ENCODE results near the gene ASGR2. TPM values are rescaled to one million over a fixed set of nuclear protein-coding genes. Genes with fewer than 3 reads are reported as not detected.

ASGR2 gene
- total and polyA plus RNA-seq, 2 of the 13 experiments (the other 11 are each of a cell fraction or from before 2014, with no cell fraction given) = 320 to 754 TPM

- CTCF ChIA-PET (ENCODE audit: low intra/inter-chr PET ratio, low total read pairs) = no interaction called here
- Histone ChIP-seq H4K20me1 (ENCODE audit: insufficient read depth, low read length) (no peaks in the 10 kb centered on the region), H3K4me1 (ENCODE audit: insufficient read depth, low read length) (peaks cover 14% of the 10 kb centered on the region), H3K79me2 (ENCODE audit: insufficient read depth, low read length) (no peaks in the 10 kb centered on the region), H3K36me3 (replicated peaks in 1 of 2; ENCODE audit: control insufficient read depth in 1 of 2, insufficient read depth in 2 of 2, low read length in 2 of 2) (no peaks in the 10 kb centered on the region), H3K9ac (ENCODE audit: insufficient read depth, low read depth, low read length) (no peak overlapping the region), H3K27me3 (ENCODE audit: control insufficient read depth in 1 of 2, insufficient read depth in 2 of 2, low read length in 2 of 2) (peaks cover 0 to 2% of the 10 kb centered on the region in 2 experiments; a peak in 3 of 5 replicates), H3K27ac (ENCODE audit: extremely low read length, insufficient read depth, low read length) (no peak overlapping the region), H3K4me2 (ENCODE audit: low read depth, low read length) (no peak overlapping the region), H3K9me3 (ENCODE audit: low read length) (no peaks in the 10 kb centered on the region), H2AFZ (ENCODE audit: low read length) (no peak overlapping the region), H3K4me3 (replicated peaks in 1 of 3; ENCODE audit: insufficient read depth in 1 of 3, low read depth in 2 of 3, low read length in 3 of 3) (no peak overlapping the region)
- in situ Hi-C loops (cut with HindIII; ENCODE audit: extremely low pct_ligation_motif_present, low pct_unique_long_range_greater_than_20kb) (no loop called here), intact Hi-C loops (cut with micrococcal nuclease; ENCODE audit: unreplicated experiment) (no loop called here)
- 69% methylated on average over 10 of the region's 10 CpGs for WGBS (ENCODE audit: low lambda C conversion rate)
- no peak for FAIRE-seq
- no TSS peak for BruUV-seq (replicated peaks)
- TF ChIP-seq ZNF121 (CRISPR knock-in tag; IDR thresholded peaks at IDR 0.05) (no peak), U2AF2 (IDR thresholded peaks at IDR 0.05; ENCODE audit: low read depth, low read length) (no peak), ZNF766 (CRISPR knock-in tag; IDR thresholded peaks at IDR 0.05; ENCODE audit: borderline replicate concordance) (no peak), NFATC3 (CRISPR knock-in tag; IDR thresholded peaks at IDR 0.05) (no peak), POGZ (CRISPR knock-in tag; IDR thresholded peaks at IDR 0.05) (no peak), ZBTB7B (CRISPR knock-in tag; IDR thresholded peaks at IDR 0.05) (no peak), NCOA2 (CRISPR knock-in tag; IDR thresholded peaks at IDR 0.05) (no peak), ZNF382 (CRISPR knock-in tag; IDR thresholded peaks at IDR 0.05; ENCODE audit: borderline replicate concordance) (no peak), HDAC1 (CRISPR knock-in tag; IDR thresholded peaks at IDR 0.05) (no peak), SIN3A (IDR thresholded peaks at IDR 0.05; ENCODE audit: borderline replicate concordance, low read depth, low read length) (no peak), RFX5 (IDR thresholded peaks at IDR 0.05; ENCODE audit: low read depth, low read length) (no peak), ZBTB42 (CRISPR knock-in tag; IDR thresholded peaks at IDR 0.05) (no peak), ZNF772 (CRISPR knock-in tag; IDR thresholded peaks at IDR 0.05) (no peak), ZSCAN21 (CRISPR knock-in tag; IDR thresholded peaks at IDR 0.05; ENCODE audit: borderline replicate concordance) (no peak), HDAC2 (CRISPR knock-in tag; IDR thresholded peaks at IDR 0.05) (no peak), GATAD2A (CRISPR knock-in tag; IDR thresholded peaks at IDR 0.05) (no peak), SSRP1 (CRISPR knock-in tag; IDR thresholded peaks at IDR 0.05) (no peak), ZNF746 (CRISPR knock-in tag; IDR thresholded peaks at IDR 0.05) (no peak)
- TF ChIP-seq, protein P1, sequence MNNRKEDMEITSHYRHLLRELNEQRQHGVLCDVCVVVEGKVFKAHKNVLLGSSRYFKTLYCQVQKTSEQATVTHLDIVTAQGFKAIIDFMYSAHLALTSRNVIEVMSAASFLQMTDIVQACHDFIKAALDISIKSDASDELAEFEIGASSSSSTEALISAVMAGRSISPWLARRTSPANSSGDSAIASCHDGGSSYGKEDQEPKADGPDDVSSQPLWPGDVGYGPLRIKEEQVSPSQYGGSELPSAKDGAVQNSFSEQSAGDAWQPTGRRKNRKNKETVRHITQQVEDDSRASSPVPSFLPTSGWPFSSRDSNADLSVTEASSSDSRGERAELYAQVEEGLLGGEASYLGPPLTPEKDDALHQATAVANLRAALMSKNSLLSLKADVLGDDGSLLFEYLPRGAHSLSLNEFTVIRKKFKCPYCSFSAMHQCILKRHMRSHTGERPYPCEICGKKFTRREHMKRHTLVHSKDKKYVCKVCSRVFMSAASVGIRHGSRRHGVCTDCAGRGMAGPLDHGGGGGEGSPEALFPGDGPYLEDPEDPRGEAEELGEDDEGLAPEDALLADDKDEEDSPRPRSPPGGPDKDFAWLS (CRISPR knock-in tag; IDR thresholded peaks at IDR 0.05; ENCODE audit: borderline replicate concordance) = no peak
- no peak for ATAC-seq
- DNase-seq (ENCODE audit: low spot score) = no peak
- POLR2A ChIA-PET = no interaction called here
Measured at GRCh38 chr17:7080456-7081041, 34.1 kb downstream of the ASGR2 start.
